NCI-H2227 treated with DMSO at 0.1 percent for 48 hours (cell line): ENCODE results near the gene TTC23L.
"Not testable (repeated sequence)": the region's sequence is repeated elsewhere in the genome, so short reads cannot be mapped to it uniquely, and the experiment has no call there.

Experiments
- DNase-seq: peaks from one replicate; lab custom pipeline; 2025; lab: John Stamatoyannopoulos, UW

TTC23L gene

DNA sequence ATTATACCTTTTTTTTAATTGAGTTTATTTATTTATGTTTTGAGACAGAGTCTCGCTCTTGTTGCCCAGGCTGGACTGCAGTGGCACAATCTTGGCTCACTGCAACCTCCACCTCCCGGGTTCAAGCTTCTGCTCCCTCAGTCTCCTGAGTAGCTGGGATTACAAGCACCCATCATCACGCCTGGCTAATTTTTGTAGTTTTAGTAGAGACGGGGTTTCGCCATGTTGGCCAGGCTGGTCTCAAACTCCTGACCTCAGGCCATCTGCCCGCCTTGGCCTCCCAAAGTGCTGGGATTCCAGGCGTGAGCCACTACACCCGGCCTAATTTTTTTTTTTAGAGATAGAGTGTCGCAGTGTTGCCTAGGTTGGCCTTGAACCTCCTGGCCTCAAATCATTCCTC lies 84.3 kb downstream of the TTC23L start:
- DNase-seq, result not testable (repeated sequence)

GRCh38 chr5:34923694-34924461 lies 84.9 kb downstream of the TTC23L start:
- no peak for DNase-seq

DNA sequence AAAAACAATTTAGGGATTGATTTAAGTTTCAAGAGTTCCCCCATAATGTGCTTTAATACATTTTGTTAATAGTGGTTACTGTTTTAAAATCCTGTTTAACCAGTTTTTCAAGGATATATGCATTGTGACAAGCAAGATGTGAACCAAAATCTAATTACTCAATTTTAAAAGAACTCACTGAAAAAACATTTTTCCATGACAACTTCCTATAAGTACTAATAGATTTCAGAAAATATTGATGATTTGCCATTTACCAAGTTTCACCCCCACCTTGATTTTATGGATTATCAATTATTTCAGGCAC lies 85.5 kb downstream of the TTC23L start:
- DNase-seq, result no peak

DNA sequence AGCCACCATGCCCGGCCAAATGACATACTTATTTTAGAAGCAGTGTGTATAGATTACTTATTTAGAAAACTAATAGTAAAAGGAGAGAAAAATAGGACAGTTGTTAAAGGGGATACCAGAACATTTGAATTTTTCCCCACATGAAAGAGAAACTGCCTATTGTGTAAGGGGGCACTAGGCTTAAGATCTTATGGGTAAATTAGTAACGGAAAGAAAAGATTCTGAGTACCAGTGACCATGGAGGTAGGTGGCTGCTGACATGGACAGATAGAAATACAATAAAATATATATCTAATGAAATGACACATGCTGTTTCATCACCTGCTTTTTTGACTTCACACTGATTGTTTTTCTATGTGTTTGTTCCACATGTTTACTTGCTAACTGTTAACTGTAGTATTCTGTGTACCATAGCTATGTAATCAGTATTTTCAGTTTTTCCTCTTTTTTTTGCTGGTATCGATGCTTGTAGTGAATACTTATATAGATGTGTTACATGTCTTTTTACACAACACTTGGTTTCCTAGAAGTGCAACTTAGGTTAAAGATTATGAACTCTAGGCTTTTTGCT lies 87.4 kb downstream of the TTC23L start:
- no peak for DNase-seq

DNA sequence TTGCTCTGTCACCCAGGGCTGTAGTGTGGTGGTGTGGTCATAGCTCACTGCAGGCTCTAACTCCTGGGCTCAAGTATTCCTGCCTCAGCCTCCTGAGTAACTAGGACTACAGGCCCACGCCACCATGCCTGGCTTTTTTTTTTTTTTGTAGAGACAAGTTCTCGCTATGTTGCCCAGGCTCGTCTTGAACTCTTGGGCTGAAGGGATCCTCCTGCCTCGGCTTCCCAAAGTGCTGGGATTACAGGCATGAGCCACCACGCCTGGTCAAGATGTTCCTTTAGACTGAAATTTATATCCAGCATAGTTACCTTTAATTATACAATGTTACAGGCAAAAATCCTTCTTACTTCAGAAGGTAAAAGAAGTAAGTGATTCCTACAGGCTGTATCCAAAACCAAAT lies 88.8 kb downstream of the TTC23L start:
- no peak for DNase-seq

- DNase-seq, result no peak
Measured at GRCh38 chr5:34928267-34928666, 89.3 kb downstream of the TTC23L start.

- DNase-seq, result peak; percentile 98
Measured at GRCh38 chr5:34929134-34929719, 90.3 kb downstream of the TTC23L start, which contains the start of gene DNAJC21. TSS of gene DNAJC21 (plus strand) at chr5:34929559. CDS start at chr5:34929820, 261 bp downstream.

GRCh38 chr5:34929720-34930461 lies 90.9 kb downstream of the TTC23L start:
- peak; percentile 78 for DNase-seq

DNA sequence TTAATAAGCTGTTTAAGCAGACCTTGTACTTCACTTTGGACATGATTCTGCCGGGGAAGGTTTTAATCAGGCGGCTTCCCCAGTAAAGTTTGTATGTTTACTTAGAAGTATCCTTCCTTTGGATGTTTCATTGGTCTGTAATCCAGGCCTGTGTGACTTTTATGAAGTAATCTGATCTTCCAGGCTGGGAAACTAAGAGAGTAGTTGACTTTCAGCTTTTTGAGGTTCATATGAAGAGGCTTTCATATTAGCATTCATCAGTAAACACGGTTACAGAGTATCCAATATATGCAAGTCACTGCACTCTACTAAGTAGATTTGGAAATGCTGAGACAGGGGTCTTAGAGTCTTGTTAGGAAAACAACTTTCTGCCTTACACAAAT lies 91.5 kb downstream of the TTC23L start:
- DNase-seq, result peak; percentile 49

- no peak for DNase-seq
Measured at GRCh38 chr5:34930870-34931269, 91.9 kb downstream of the TTC23L start.

- DNase-seq, result no peak
Measured at GRCh38 chr5:34932947-34933346, 94.0 kb downstream of the TTC23L start.

DNA sequence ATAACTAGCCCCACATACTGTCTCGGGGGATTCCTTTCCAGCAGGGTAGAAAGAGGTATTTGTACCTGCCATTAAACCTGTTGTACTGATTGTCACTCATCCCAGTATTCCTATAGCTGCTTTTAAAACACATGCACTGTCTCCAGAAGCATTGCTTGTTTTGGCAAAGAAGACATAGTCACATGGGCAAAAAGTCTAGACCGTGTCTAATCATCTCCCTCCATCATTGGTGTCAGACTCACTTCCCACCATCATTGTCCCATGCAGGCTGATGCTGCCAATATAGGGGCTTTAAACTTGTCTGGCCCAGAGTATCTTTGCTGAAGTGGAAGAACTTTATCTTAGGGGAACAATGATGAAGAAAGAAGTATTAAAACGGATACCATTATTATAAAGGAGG lies 103.0 kb downstream of the TTC23L start:
- DNase-seq, result no peak

DNA sequence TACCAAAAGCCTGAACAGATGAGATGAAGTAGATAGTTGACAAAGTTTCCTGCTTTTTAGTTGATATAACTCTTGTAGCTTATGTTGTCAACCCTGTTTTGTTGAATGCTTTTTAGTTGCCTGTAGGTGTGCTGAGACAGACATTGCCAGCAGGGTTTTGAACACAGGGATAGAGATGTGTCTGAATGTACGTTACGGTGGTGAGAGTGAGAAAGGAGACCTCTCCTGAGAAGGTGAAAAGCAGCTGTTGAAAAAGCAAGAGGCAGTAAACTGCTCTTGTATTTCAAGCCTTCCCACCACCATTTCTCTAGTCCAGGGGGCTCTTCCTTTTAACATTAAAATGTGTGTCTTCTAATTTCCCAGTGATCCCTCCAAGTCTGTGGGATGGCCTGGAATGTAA lies 105.1 kb downstream of the TTC23L start:
- no peak for DNase-seq

- no peak for DNase-seq
Measured at GRCh38 chr5:34944460-34945047, 105.6 kb downstream of the TTC23L start.
